ENCODE results near the gene CEACAM20.
"Not testable (repeated sequence)": the region's sequence is repeated elsewhere in the genome, so short reads cannot be mapped to it uniquely, and the experiment has no call there.

Gene CEACAM20

GRCh38 chr19:44529536-44529935 lies at the start of gene CEACAM20:
CEACAM20 (minus strand) TSS chr19:44529675; CDS start chr19:44529509, 166 bp downstream.
- no peak for DNase-seq

GRCh38 chr19:44577566-44577874 lies 48.0 kb upstream of the CEACAM20 start:
- DNase-seq = no peak

- DNase-seq = no peak
Observed at GRCh38 chr19:44576843-44577565, 47.5 kb upstream of the CEACAM20 start.

- no peak for DNase-seq
Observed at GRCh38 chr19:44575116-44575700, 45.7 kb upstream of the CEACAM20 start.

GRCh38 chr19:44574186-44574950 lies 44.9 kb upstream of the CEACAM20 start:
- no peak for DNase-seq

GRCh38 chr19:44573627-44574026 lies 44.2 kb upstream of the CEACAM20 start:
- DNase-seq = no peak

- no peak for DNase-seq
Observed at GRCh38 chr19:44573183-44573582, 43.7 kb upstream of the CEACAM20 start.

GRCh38 chr19:44572581-44572900 lies 43.1 kb upstream of the CEACAM20 start:
- DNase-seq = no peak

GRCh38 chr19:44571830-44572580 lies 42.5 kb upstream of the CEACAM20 start:
- DNase-seq = no peak

- DNase-seq = peak; percentile 38 to 42
Observed at GRCh38 chr19:44570984-44571684, 41.7 kb upstream of the CEACAM20 start.

- DNase-seq = no peak
Observed at GRCh38 chr19:44570603-44570983, 41.1 kb upstream of the CEACAM20 start.

- no peak for DNase-seq
Observed at GRCh38 chr19:44567745-44568144, 38.3 kb upstream of the CEACAM20 start.

GRCh38 chr19:44566984-44567383 lies 37.5 kb upstream of the CEACAM20 start:
- no peak for DNase-seq

- DNase-seq = not testable (repeated sequence)
Observed at GRCh38 chr19:44563086-44563655, 33.7 kb upstream of the CEACAM20 start.

GRCh38 chr19:44557933-44558332 lies 28.5 kb upstream of the CEACAM20 start:
- no peak for DNase-seq

- DNase-seq = no peak
Observed at GRCh38 chr19:44554641-44555246, 25.3 kb upstream of the CEACAM20 start.

GRCh38 chr19:44553478-44554171 lies 24.1 kb upstream of the CEACAM20 start:
- DNase-seq = no peak

- DNase-seq = no peak
Observed at GRCh38 chr19:44552324-44552723, 22.8 kb upstream of the CEACAM20 start.

- no peak for DNase-seq
Observed at GRCh38 chr19:44551850-44552249, 22.4 kb upstream of the CEACAM20 start.

- DNase-seq = not testable (repeated sequence)
Observed at GRCh38 chr19:44550976-44551375, 21.5 kb upstream of the CEACAM20 start.

- DNase-seq = no peak
Observed at GRCh38 chr19:44549507-44549906, 20.0 kb upstream of the CEACAM20 start.

Measured in activated CD4-positive, alpha-beta T cell treated with anti-CD3 and anti-CD28 coated beads for 4 hours (primary cell).